ENCODE results near the gene RNF133.

DNA sequence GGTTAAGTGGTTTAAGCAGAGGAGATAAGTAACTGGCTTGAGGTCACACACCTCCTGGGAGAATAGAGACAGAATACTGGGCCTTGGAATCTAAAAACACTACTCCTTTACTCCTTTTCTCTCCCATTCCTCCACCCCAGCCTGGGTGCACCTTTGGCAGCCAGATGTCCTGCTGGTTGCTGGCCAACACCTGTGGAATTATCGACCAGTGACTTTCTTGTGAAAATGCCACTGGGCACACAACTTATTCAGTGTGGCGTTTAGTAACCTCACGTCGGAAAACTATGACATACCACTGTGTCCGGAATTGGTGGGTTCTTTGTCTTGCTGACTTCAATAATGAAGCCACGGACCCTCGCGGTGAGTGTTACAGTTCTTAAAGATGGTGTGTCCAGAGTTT lies 26.4 kb downstream of the RNF133 start:
- TF ChIP-seq POLR2A (IDR thresholded peaks at IDR 0.05), result no peak
- TF ChIP-seq, protein P1, sequence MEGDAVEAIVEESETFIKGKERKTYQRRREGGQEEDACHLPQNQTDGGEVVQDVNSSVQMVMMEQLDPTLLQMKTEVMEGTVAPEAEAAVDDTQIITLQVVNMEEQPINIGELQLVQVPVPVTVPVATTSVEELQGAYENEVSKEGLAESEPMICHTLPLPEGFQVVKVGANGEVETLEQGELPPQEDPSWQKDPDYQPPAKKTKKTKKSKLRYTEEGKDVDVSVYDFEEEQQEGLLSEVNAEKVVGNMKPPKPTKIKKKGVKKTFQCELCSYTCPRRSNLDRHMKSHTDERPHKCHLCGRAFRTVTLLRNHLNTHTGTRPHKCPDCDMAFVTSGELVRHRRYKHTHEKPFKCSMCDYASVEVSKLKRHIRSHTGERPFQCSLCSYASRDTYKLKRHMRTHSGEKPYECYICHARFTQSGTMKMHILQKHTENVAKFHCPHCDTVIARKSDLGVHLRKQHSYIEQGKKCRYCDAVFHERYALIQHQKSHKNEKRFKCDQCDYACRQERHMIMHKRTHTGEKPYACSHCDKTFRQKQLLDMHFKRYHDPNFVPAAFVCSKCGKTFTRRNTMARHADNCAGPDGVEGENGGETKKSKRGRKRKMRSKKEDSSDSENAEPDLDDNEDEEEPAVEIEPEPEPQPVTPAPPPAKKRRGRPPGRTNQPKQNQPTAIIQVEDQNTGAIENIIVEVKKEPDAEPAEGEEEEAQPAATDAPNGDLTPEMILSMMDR (IDR thresholded peaks at IDR 0.05), result no peak
